ENCODE measurements around the gene ZBTB38. TPM values are rescaled to one million over a fixed set of nuclear protein-coding genes. Genes with fewer than 3 reads are reported as not detected.
A peak's percentile ranks its signal among the peaks of the same experiment; 100 is the strongest.

ZBTB38 gene
- total RNA-seq, 1 donor, result 181 TPM

- DNase-seq (ENCODE audit: insufficient read length, low spot score, missing footprints), result no peak
- Histone ChIP-seq H3K4me2 (ENCODE audit: insufficient read depth, low read length) (no peak overlapping the region), H2AFZ (ENCODE audit: low read length) (no peak overlapping the region), H3K4me3 (ENCODE audit: insufficient read depth, low read length) (no peak overlapping the region), H3K9me3 (ENCODE audit: low read depth, low read length) (no peaks in the 10 kb centered on the region), H3K27ac (ENCODE audit: low read depth, low read length) (no peak overlapping the region), H3K36me3 (ENCODE audit: insufficient read depth, low read length) (peaks cover 35% of the 10 kb centered on the region), H3K27me3 (ENCODE audit: insufficient read depth, low read length) (no peaks in the 10 kb centered on the region), H3K4me1 (ENCODE audit: insufficient read depth, low read length) (peaks cover 15% of the 10 kb centered on the region), H4K20me1 (ENCODE audit: insufficient read depth, low read length) (no peaks in the 10 kb centered on the region), H3K79me2 (ENCODE audit: insufficient read depth, low read length) (peaks cover 19% of the 10 kb centered on the region)
- no peak for TF ChIP-seq CTCF (IDR thresholded peaks at IDR 0.05; ENCODE audit: extremely low read depth, low read depth, low read length)
Observed at GRCh38 chr3:141397996-141398395, 29.7 kb downstream of the ZBTB38 start.

- H3K79me2 ChIP-seq (ENCODE audit: insufficient read depth, low read length), result peaks cover 31% of the 10 kb centered on the region
- H3K27ac ChIP-seq (ENCODE audit: low read depth, low read length), result peak overlapping the region; percentile 45
- DNase-seq (ENCODE audit: insufficient read length, low spot score, missing footprints), result no peak
- peaks cover 44% of the 10 kb centered on the region for H3K36me3 ChIP-seq (ENCODE audit: insufficient read depth, low read length)
- H2AFZ ChIP-seq (ENCODE audit: low read length), result no peak overlapping the region
- no peak overlapping the region for H3K4me3 ChIP-seq (ENCODE audit: insufficient read depth, low read length)
- no peak overlapping the region for H3K4me2 ChIP-seq (ENCODE audit: insufficient read depth, low read length)
- no peaks in the 10 kb centered on the region for H3K27me3 ChIP-seq (ENCODE audit: insufficient read depth, low read length)
- no peaks in the 10 kb centered on the region for H3K9me3 ChIP-seq (ENCODE audit: low read depth, low read length)
- H4K20me1 ChIP-seq (ENCODE audit: insufficient read depth, low read length), result no peaks in the 10 kb centered on the region
- no peak for TF ChIP-seq CTCF (IDR thresholded peaks at IDR 0.05; ENCODE audit: extremely low read depth, low read depth, low read length)
- peaks cover 27% of the 10 kb centered on the region for H3K4me1 ChIP-seq (ENCODE audit: insufficient read depth, low read length)
Observed at GRCh38 chr3:141399200-141399599, 30.9 kb downstream of the ZBTB38 start.

- peak; percentile 71 for DNase-seq (ENCODE audit: insufficient read length, low spot score, missing footprints)
Observed at GRCh38 chr3:141400073-141400971, 32.0 kb downstream of the ZBTB38 start.

More at GRCh38 chr3:141400073-141400971, 32.0 kb downstream of the ZBTB38 start:
- Histone ChIP-seq H2AFZ (ENCODE audit: low read length) (no peak overlapping the region), H3K9me3 (ENCODE audit: low read depth, low read length) (no peaks in the 10 kb centered on the region), H3K4me2 (ENCODE audit: insufficient read depth, low read length) (no peak overlapping the region), H4K20me1 (ENCODE audit: insufficient read depth, low read length) (no peaks in the 10 kb centered on the region), H3K4me3 (ENCODE audit: insufficient read depth, low read length) (no peak overlapping the region), H3K27me3 (ENCODE audit: insufficient read depth, low read length) (no peaks in the 10 kb centered on the region), H3K4me1 (ENCODE audit: insufficient read depth, low read length) (peaks cover 38% of the 10 kb centered on the region), H3K79me2 (ENCODE audit: insufficient read depth, low read length) (peaks cover 35% of the 10 kb centered on the region), H3K27ac (ENCODE audit: low read depth, low read length) (peak overlapping the region; percentile 100), H3K36me3 (ENCODE audit: insufficient read depth, low read length) (peaks cover 44% of the 10 kb centered on the region)
- TF ChIP-seq CTCF (IDR thresholded peaks at IDR 0.05; ENCODE audit: extremely low read depth, low read depth, low read length), result no peak
